ENCODE results near the gene NRTN. TPM values are rescaled to one million over a fixed set of nuclear protein-coding genes. Genes with fewer than 3 reads are reported as not detected.

Gene NRTN
- total and polyA plus RNA-seq, 2 of the 4 experiments (the other 2 are of a cell fraction), result 0.17 to 0.18 TPM

- Histone ChIP-seq H4K5ac (ENCODE audit: low read depth, low read length) (no peak overlapping the region), H3K4me3 (ENCODE audit: insufficient read depth, low read depth, low read length) (no peak overlapping the region), H2BK20ac (ENCODE audit: low read depth, low read length) (no peak overlapping the region), H4K8ac (ENCODE audit: low read depth in 2 of 2, low read length in 2 of 2) (no peak overlapping the region), H2BK5ac (ENCODE audit: low read depth, low read length, poor library complexity, severe bottlenecking) (no peak overlapping the region), H4K91ac (ENCODE audit: insufficient read depth, low read depth, low read length) (no peak overlapping the region), H3K9me1 (ENCODE audit: insufficient read depth, low read length) (no peaks in the 10 kb centered on the region), H4K20me1 (ENCODE audit: insufficient read depth, low read length) (no peaks in the 10 kb centered on the region), H2AK5ac (ENCODE audit: low read depth, low read length) (no peak overlapping the region), H3K23ac (ENCODE audit: low read depth, low read length) (no peak overlapping the region), H3K4me1 (ENCODE audit: control insufficient read depth, insufficient read depth, low read length) (no peaks in the 10 kb centered on the region), H3K36me3 (ENCODE audit: control insufficient read depth, insufficient read depth, low read length) (no peaks in the 10 kb centered on the region), H2BK15ac (ENCODE audit: low read depth, low read length) (no peak overlapping the region), H3K4me2 (ENCODE audit: low read depth, low read length) (no peak overlapping the region), H3K4ac (ENCODE audit: low read depth, low read length) (no peak overlapping the region), H2AFZ (replicated peaks; ENCODE audit: low read length, poor library complexity) (no peak overlapping the region), H3K18ac (ENCODE audit: low read depth, low read length) (no peak overlapping the region), H3K56ac (ENCODE audit: extremely low read depth, insufficient read depth, low read length) (no peak overlapping the region), H2BK120ac (ENCODE audit: low read depth, low read length) (no peak overlapping the region), H2AK9ac (replicated peaks; ENCODE audit: low read depth, low read length, poor library complexity) (no peak overlapping the region), H3K27ac (ENCODE audit: insufficient read depth, low read length) (no peak overlapping the region), H3K79me1 (ENCODE audit: low read depth in 1 of 2, low read length in 2 of 2) (no peaks in the 10 kb centered on the region), H3K27me3 (ENCODE audit: control insufficient read depth, insufficient read depth, low read length) (peaks cover 19% of the 10 kb centered on the region), H3K9ac (ENCODE audit: low read depth, low read length) (no peak overlapping the region), H3K9me3 (ENCODE audit: control insufficient read depth, insufficient read depth, low read length) (no peaks in the 10 kb centered on the region), H3K14ac (replicated peaks; ENCODE audit: low read depth, low read length) (no peak overlapping the region)
- BruUV-seq (replicated peaks), result no TSS peak
- CTCF ChIA-PET, result no interaction called here
- in situ Hi-C loops (cut with MboI; ENCODE audit: low sequenced_read_pairs), result loop anchor here (10.0 kb wide), 1 partner anchor 215 kb away; no protein-coding TSS in a partner anchor
- ATAC-seq (ENCODE audit: low read depth) (no peak), DNase-seq (no peak)
- POLR2A ChIA-PET (ENCODE audit: unreplicated experiment), result no interaction called here
- WGBS, 2 experiments (ENCODE audit: extremely low coverage in 2 of 2, insufficient read length in 1 of 2), result 41% methylated on average over 2 of the region's 10 CpGs; no CpG with 5 or more reads in 1 of the 2 experiments
- dilution Hi-C loops (cut with HindIII; ENCODE audit: low sequenced_read_pairs, unreplicated experiment), result no loop called here
- TF ChIP-seq ELK1 (IDR thresholded peaks at IDR 0.05; ENCODE audit: borderline replicate concordance, low read depth, low read length) (no peak), SMC3 (IDR thresholded peaks at IDR 0.05; ENCODE audit: low read depth, low read length) (no peak), BHLHE40 (IDR thresholded peaks at IDR 0.05; ENCODE audit: low read depth, low read length) (no peak), CHD1 (IDR thresholded peaks at IDR 0.05; ENCODE audit: low read depth, low read length) (no peak), NFE2L2 (IDR thresholded peaks at IDR 0.05; ENCODE audit: low read depth, low read length) (no peak), POLR2A (IDR thresholded peaks at IDR 0.05; ENCODE audit: low read depth, low read length) (no peak), RFX5 (IDR thresholded peaks at IDR 0.05; ENCODE audit: low read depth, low read length) (no peak), USF2 (IDR thresholded peaks at IDR 0.05; ENCODE audit: low read depth, low read length) (no peak)
- intact Hi-C loops (cut with micrococcal nuclease), result loop anchor here (10.0 kb wide), 1 partner anchor 155 kb away; no protein-coding TSS in a partner anchor
Measured at GRCh38 chr19:5809469-5809868, 4.6 kb downstream of the NRTN start.

Data from IMR-90 (cell line).